HG03432 (cell line): ENCODE data around the gene ADAMTS17.

Experiments
- ATAC-seq: cut with Tn5 transposase; IDR thresholded peaks from one replicate; pipeline ENCODE4 v1.9.1; 2021; ENCODE audit warnings: mild to moderate bottlenecking, moderate library complexity; ENCODE audit not compliant: unreplicated experiment

ADAMTS17 gene

GRCh38 chr15:100252779-100253417, 88.9 kb downstream of the ADAMTS17 start:
- ATAC-seq: no peak

GRCh38 chr15:100252359-100252758, 89.4 kb downstream of the ADAMTS17 start:
- no peak for ATAC-seq

GRCh38 chr15:100250176-100250800, 91.5 kb downstream of the ADAMTS17 start:
- ATAC-seq: no peak

GRCh38 chr15:100249096-100249815, 92.5 kb downstream of the ADAMTS17 start:
- no peak for ATAC-seq

GRCh38 chr15:100248236-100248635, 93.5 kb downstream of the ADAMTS17 start:
- no peak for ATAC-seq

GRCh38 chr15:100247228-100248225, 94.2 kb downstream of the ADAMTS17 start:
- ATAC-seq: no peak

- no peak for ATAC-seq
Observed at GRCh38 chr15:100245855-100246254, 95.9 kb downstream of the ADAMTS17 start.

- ATAC-seq: no peak
Observed at GRCh38 chr15:100245487-100245820, 96.3 kb downstream of the ADAMTS17 start.

GRCh38 chr15:100244796-100245486, 96.8 kb downstream of the ADAMTS17 start:
- ATAC-seq: no peak

GRCh38 chr15:100242989-100243388, 98.8 kb downstream of the ADAMTS17 start:
- ATAC-seq: no peak

- ATAC-seq: no peak
Observed at GRCh38 chr15:100241572-100242482, 99.9 kb downstream of the ADAMTS17 start.

GRCh38 chr15:100236981-100237720, 104.6 kb downstream of the ADAMTS17 start:
- ATAC-seq: no peak

GRCh38 chr15:100235030-100235617, 106.7 kb downstream of the ADAMTS17 start:
- ATAC-seq: no peak

- no peak for ATAC-seq
Observed at GRCh38 chr15:100234158-100235029, 107.4 kb downstream of the ADAMTS17 start.

GRCh38 chr15:100230784-100231183, 111.0 kb downstream of the ADAMTS17 start:
- no peak for ATAC-seq

- ATAC-seq: no peak
Observed at GRCh38 chr15:100229181-100230163, 112.3 kb downstream of the ADAMTS17 start.
